Glomerular endothelial cell (primary cell): Measurements from ENCODE around the gene PRPS1L1. TPM values are rescaled to one million over a fixed set of nuclear protein-coding genes. Genes with fewer than 3 reads are reported as not detected.

ENCODE experiments used
- total RNA-seq: library from RNA; depleted of rRNA; stranded (reverse); fragments of >200 nt; gene quantifications from 2 replicates; pipeline ENCODE4 v1.2.3, GENCODE V29; 2015

Gene PRPS1L1
- total RNA-seq, 1 donor from 2014 or later: not detected

Other genes starting within 250 kb of the PRPS1L1 start
- 16.3 and 22.0 TPM in 2 replicates for gene SNX13, start 87.4 kb downstream of the PRPS1L1 start, total RNA-seq